Occipital lobe (tissue), 2 donors: Measurements from ENCODE around the gene NDUFS6. TPM values are rescaled to one million over a fixed set of nuclear protein-coding genes. Genes with fewer than 3 reads are reported as not detected.

ENCODE experiments used
- DNase-seq: peaks from one replicate; lab custom pipeline; 2025; lab: John Stamatoyannopoulos, UW
- total RNA-seq: library from RNA; depleted of rRNA; stranded (reverse); fragments of >200 nt; gene quantifications from one replicate; pipeline ENCODE4 v1.2.3, GENCODE V29; 2014

NDUFS6 gene
- total RNA-seq, 1 donor from 2014 or later, result 12.9 TPM

- no peak for DNase-seq
Observed at GRCh38 chr5:1847611-1848010, 46.4 kb downstream of the NDUFS6 start.

DNA sequence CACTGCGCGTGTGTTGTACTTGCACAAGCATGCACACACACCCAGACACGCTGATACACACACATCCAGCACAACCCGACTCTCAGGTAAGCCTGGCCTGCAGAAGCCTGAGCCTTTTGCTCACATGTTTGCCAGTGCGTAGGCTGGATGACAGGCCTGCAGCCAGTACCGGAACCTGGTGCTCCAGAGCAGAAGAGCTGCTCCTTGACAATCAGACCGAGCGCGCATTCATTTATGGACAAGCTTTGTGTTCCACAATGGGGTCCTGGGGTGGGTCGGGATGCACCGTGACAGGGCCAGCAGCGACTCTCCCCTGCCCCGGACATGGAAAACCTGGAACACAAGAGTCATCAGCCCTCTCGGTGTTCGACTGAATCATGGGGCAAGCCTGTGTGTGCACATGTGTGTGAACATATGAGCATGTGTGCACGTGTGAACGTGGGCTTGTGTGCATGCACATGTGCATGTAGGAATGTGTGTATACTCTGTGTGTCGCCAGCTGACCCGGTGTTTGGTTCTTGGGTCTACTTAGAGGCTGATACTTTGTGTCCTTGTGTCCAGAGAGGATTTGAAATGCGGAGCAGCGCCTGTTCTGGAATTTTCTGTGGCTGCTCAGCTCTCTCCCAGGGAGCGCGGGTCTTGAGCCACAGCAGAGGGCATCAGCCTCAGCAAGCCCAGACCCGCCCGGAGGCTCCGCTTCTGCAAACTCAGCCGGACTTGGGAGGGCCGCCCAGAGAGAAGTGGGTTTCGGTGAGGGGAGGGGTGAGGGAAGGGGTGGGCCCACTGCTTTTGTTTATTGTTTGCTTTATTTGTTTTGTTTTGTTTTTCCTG is 49.3 kb downstream of the NDUFS6 start:
- no peak for DNase-seq

- DNase-seq, result no peak
Observed at GRCh38 chr5:1851290-1851934, 50.2 kb downstream of the NDUFS6 start.

DNA sequence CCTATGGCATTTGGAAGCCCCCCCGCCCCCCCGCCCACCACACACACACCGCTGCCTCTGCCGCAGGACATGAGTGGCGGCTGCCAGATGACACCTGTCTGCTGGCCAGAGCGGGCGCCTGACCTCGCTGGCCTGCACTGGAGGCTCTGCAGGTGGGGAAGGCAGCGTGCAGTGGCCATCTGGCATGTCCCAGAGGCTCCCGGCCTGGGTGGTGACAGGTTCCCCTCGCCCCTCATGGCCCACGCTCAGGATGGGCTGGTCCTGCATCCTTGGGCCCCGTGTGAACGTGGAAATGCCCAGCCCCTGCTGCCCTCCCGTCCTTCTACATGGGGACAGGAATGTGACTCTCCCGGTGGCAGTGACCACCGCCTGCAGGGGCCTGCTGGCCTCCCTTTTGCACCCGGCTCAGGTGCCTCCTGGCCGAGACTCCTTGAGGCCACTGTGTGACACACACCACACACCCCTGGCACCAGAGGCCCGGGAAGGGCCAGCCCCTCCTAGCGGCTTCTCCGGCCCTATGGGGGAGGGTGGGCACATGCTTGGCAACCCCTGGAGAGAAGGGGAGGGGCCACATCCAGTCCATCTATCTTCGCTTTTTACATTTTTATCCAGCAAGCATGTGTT is 51.2 kb downstream of the NDUFS6 start:
- DNase-seq, result no peak

- DNase-seq, result no peak
Observed at GRCh38 chr5:1853531-1853930, 52.3 kb downstream of the NDUFS6 start.

DNA sequence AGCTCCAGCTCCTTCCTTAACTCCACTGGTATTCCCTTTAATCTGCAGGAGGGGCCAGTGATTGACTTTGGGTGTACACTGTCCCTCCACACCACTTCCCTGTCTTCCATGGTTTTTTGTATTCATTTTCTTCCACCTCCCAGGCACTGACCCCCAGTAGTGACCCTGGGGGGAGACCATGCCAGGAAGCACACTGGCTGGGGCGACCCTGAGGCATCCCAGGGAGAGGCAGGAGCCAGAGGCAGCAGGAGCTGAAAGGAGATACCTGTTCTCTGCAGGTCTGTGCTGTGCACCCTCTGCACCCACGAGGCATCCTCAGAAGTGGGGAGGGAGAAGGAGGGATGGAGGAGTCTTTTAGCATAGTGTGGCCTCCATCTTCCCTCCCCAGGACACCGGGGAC is 53.9 kb downstream of the NDUFS6 start:
- DNase-seq, result no peak

- DNase-seq, result no peak
Observed at GRCh38 chr5:1855596-1855995, 54.4 kb downstream of the NDUFS6 start.

- no peak for DNase-seq
Observed at GRCh38 chr5:1856596-1857255, 55.5 kb downstream of the NDUFS6 start.

GRCh38 chr5:1857256-1857600 is 56.0 kb downstream of the NDUFS6 start:
- no peak for DNase-seq

DNA sequence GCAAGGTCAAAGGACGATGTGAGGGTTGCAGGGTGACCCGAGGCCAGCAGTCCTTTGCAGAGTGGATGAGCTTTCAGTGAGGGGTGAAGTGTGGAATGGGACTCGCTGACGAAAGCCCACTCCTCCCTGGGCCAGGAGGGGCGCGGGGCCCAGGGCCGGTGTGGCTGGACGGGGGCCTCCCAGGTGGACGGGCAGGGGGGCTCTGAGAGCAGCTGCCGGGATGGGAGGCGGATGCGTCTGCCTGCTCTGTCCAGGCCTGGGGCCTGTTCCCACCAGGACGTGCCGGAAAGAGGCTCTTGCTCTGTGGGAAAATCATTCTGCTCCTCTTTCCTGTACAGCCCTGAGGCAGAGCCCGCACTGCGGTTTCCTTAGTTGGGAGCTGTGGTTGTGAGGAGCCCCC is 57.2 kb downstream of the NDUFS6 start:
- DNase-seq, result no peak

GRCh38 chr5:1859099-1859498 is 57.9 kb downstream of the NDUFS6 start:
- DNase-seq, result no peak

GRCh38 chr5:1860021-1860610 is 58.9 kb downstream of the NDUFS6 start:
- no peak for DNase-seq

DNA sequence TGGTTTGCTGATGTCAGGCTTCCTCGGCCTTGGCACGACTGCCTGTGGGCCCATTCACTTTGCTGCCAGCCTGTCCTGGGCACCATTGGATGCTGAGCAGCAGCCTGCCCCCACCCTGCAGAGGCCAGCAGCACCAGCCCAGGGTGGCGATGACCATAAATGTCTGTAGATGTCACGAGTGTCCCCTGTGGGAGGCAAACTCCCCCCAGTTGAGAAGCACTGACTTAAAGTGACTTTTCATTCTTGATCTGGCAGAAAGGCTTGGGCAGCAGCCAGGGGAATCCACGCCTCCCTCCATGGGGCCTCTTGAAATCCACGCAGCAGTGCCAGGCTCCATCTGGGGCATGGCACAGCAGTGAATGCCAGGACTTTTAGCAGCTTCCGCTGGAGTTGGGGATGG is 59.7 kb downstream of the NDUFS6 start:
- no peak for DNase-seq

DNA sequence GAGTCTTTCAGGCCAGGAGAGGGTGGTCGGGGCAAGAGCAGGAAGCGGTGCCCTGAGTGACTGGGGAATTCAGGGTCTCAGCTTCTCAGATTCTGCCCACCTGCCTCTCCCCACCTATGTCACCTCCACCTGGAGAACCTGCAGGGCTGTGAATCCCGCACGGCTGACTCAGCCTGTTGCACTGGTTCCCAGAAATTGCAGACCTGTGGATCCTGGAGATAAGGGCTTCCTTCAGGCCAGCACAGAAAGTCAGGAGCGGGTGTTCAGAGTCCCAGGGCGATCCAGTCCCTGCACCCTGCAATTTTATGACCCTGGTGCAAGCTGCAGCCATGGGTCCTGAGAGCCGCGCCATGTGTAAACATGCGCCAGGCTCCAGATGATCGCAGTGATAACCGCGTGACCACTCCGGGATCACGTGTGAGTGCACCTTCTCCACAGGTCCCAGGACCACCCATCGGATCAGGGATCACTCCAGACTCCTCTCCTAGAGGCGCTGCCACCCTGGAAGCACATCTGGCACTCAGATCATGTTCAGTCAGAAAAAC is 63.8 kb downstream of the NDUFS6 start:
- no peak for DNase-seq

DNA sequence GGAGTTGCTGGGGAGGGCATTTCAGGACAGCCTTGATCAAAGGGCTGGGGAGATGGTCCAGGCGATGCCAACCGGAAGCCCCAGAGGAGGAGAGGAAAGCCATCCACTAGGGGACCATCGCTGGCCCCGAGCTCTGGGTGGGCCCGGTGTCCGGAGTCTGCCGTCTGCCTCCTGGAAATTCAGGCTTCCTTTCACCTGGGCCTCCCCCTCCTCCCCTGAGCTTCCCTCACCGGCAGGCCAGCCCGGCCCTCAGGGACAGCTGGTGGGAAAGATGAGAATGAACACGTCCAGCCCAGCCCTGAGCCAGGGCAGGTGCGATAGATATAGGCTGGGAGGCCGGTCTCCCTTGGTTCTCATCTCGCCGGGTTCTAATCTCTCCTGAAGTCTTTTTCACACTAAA is 64.3 kb downstream of the NDUFS6 start:
- no peak for DNase-seq

Other genes with a start within 250 kb of the NDUFS6 start
- 20.0 TPM for gene MRPL36, start 1.6 kb upstream of the NDUFS6 start, total RNA-seq
- gene IRX4, start 81.5 kb downstream of the NDUFS6 start, total RNA-seq, result not detected